ENCODE results near the gene NAGA.

Gene NAGA

GRCh38 chr22:42101199-42101598 lies 30.6 kb upstream of the NAGA start:
- TF ChIP-seq, protein P1, sequence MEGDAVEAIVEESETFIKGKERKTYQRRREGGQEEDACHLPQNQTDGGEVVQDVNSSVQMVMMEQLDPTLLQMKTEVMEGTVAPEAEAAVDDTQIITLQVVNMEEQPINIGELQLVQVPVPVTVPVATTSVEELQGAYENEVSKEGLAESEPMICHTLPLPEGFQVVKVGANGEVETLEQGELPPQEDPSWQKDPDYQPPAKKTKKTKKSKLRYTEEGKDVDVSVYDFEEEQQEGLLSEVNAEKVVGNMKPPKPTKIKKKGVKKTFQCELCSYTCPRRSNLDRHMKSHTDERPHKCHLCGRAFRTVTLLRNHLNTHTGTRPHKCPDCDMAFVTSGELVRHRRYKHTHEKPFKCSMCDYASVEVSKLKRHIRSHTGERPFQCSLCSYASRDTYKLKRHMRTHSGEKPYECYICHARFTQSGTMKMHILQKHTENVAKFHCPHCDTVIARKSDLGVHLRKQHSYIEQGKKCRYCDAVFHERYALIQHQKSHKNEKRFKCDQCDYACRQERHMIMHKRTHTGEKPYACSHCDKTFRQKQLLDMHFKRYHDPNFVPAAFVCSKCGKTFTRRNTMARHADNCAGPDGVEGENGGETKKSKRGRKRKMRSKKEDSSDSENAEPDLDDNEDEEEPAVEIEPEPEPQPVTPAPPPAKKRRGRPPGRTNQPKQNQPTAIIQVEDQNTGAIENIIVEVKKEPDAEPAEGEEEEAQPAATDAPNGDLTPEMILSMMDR (IDR thresholded peaks at IDR 0.05; ENCODE audit: low read depth, low read length, missing control alignments) = no peak

DNA sequence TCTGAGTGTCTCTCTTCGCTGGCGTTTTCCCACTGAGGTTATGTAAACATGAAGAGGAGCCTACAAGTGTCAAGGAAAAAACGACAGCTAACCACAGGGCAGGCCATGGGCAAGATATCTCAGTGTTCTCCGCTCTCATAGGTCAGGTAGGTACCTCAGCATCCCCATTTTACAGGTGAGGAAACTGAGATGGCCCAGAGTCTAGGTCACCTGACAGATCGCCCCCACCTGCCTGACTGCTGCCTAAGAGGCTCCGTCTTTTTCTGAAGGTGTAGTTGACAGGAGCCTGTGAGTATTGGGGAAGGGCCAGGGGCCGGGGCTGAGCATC lies 20.8 kb upstream of the NAGA start:
- TF ChIP-seq, protein P1 (IDR thresholded peaks at IDR 0.05; ENCODE audit: low read depth, low read length, missing control alignments) = no peak
- DNase-seq (ENCODE audit: extremely low read depth, low read depth) = no peak
- peak overlapping the region; percentile 91 for H3K4me3 ChIP-seq (replicated peaks; ENCODE audit: low read depth, low read length)

More at GRCh38 chr22:42101199-42101598, 30.6 kb upstream of the NAGA start:
- no peak overlapping the region for H3K4me3 ChIP-seq (replicated peaks; ENCODE audit: low read depth, low read length)
- DNase-seq (ENCODE audit: extremely low read depth, low read depth) = no peak

GRCh38 chr22:42090596-42091454 lies 20.2 kb upstream of the NAGA start, which contains the start of gene NDUFA6:
Gene NDUFA6, minus strand, starts transcription at chr22:42090772. Its CDS starts 28 bp downstream, at chr22:42090744.
- peak within 1 kb of the TSS; percentile 91 for H3K4me3 ChIP-seq (replicated peaks; ENCODE audit: low read depth, low read length)
- TF ChIP-seq, protein P1 (IDR thresholded peaks at IDR 0.05; ENCODE audit: low read depth, low read length, missing control alignments) = peak; percentile 90
- peak; percentile 98 for DNase-seq (ENCODE audit: extremely low read depth, low read depth)

- TF ChIP-seq, protein P1 (IDR thresholded peaks at IDR 0.05; ENCODE audit: low read depth, low read length, missing control alignments) = no peak
- no peak overlapping the region for H3K4me3 ChIP-seq (replicated peaks; ENCODE audit: low read depth, low read length)
- no peak for DNase-seq (ENCODE audit: extremely low read depth, low read depth)
These were observed 15.4 kb upstream of the NAGA start for GRCh38 chr22:42086051-42086450.

DNA sequence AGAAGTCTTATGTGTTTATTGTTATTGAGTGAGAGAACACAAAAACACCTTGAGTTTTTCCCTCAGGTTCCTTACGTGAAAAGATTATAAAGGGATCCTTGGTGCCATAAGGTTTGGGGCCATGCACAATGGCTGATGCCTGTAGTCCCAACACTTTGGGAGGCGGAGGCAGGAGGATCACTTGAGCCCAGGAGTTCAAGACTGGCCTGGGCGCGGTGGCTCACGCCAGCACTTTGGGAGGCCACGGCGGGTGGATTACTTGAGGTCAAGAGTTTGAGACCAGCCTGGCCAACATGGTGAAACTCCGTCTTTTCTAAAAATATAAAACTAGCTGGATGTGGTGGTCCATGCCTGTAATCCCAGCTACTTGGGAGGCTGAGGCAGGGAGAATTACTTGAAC lies 14.3 kb upstream of the NAGA start:
- no peak overlapping the region for H3K4me3 ChIP-seq (replicated peaks; ENCODE audit: low read depth, low read length)
- no peak for DNase-seq (ENCODE audit: extremely low read depth, low read depth)
- TF ChIP-seq, protein P1 (IDR thresholded peaks at IDR 0.05; ENCODE audit: low read depth, low read length, missing control alignments) = no peak

- TF ChIP-seq, protein P1 (IDR thresholded peaks at IDR 0.05; ENCODE audit: low read depth, low read length, missing control alignments) = no peak
- no peak overlapping the region for H3K4me3 ChIP-seq (replicated peaks; ENCODE audit: low read depth, low read length)
- DNase-seq (ENCODE audit: extremely low read depth, low read depth) = no peak
These were observed 12.5 kb upstream of the NAGA start for GRCh38 chr22:42083119-42083518.

Data from HFF-Myc (cell line).